ENCODE results near the gene PIEZO2.

GRCh38 chr18:11009147-11009546 is 140.2 kb downstream of the PIEZO2 start:
- TF ChIP-seq MYNN (tag by site-specific recombination; IDR thresholded peaks at IDR 0.05; ENCODE audit: borderline replicate concordance) (no peak), CTCF (tag by site-specific recombination; IDR thresholded peaks at IDR 0.05) (no peak), ZNF324 (tag by site-specific recombination; IDR thresholded peaks at IDR 0.05) (no peak), ZBTB26 (tag by site-specific recombination; optimal IDR thresholded peaks at IDR 0.05) (no peak), ZBTB1 (tag by site-specific recombination; IDR thresholded peaks at IDR 0.05) (no peak), ZNF777 (tag by site-specific recombination; IDR thresholded peaks at IDR 0.05; ENCODE audit: borderline replicate concordance) (no peak), ZNF530 (tag by site-specific recombination; IDR thresholded peaks at IDR 0.05; ENCODE audit: low read depth) (no peak), HOXA7 (CRISPR knock-in tag; IDR thresholded peaks at IDR 0.05; ENCODE audit: borderline replicate concordance) (no peak), ZNF654 (tag by site-specific recombination; IDR thresholded peaks at IDR 0.05; ENCODE audit: low read depth) (no peak)
